Loucy (cell line): Measurements from ENCODE around the gene RAB29.

Experiments
- H2AFZ ChIP-seq: fragments of 200-600 bp; sonication (generic); 2 replicates; pipeline ENCODE4 v1.6.0; 2016; ENCODE audit warnings: antibody characterized with exemption, mild to moderate bottlenecking, low read length, moderate library complexity
- H3F3A ChIP-seq: fragments of 200-600 bp; 2 replicates; pipeline ENCODE4 v1.6.0; 2016; ENCODE audit warnings: antibody characterized with exemption, low read depth, mild to moderate bottlenecking
- H3K27me3 ChIP-seq: fragments of 200-600 bp; sonication (generic); 2 replicates; pipeline ENCODE4 v1.6.1; 2014; ENCODE audit warnings: low read length, mild to moderate bottlenecking; ENCODE audit not compliant: insufficient read depth, poor library complexity, severe bottlenecking
- H3K36me3 ChIP-seq: fragments of 200-600 bp; sonication (generic); 2 replicates; pipeline ENCODE4 v1.6.1; 2016; ENCODE audit warnings: low read length; ENCODE audit not compliant: insufficient read depth
- H3K4me1 ChIP-seq: fragments of 200-600 bp; sonication (generic); 2 replicates; pipeline ENCODE4 v1.5.1; 2014; ENCODE audit warnings: low read length, mild to moderate bottlenecking; ENCODE audit not compliant: insufficient read depth, poor library complexity, severe bottlenecking
- H3K4me2 ChIP-seq: fragments of 200-600 bp; sonication (generic); 2 replicates; pipeline ENCODE4 v1.6.0; 2014; ENCODE audit warnings: antibody characterized with exemption, low read length, low read depth, mild to moderate bottlenecking; ENCODE audit not compliant: poor library complexity, severe bottlenecking
- H3K4me3 ChIP-seq: fragments of 200-600 bp; sonication (generic); 2 replicates; pipeline ENCODE4 v1.5.1; 2014; ENCODE audit warnings: low read length, mild to moderate bottlenecking, mixed read lengths; ENCODE audit not compliant: poor library complexity, severe bottlenecking
- H3K79me2 ChIP-seq: fragments of 200-600 bp; sonication (generic); 2 replicates; pipeline ENCODE4 v1.6.1; 2014; ENCODE audit warnings: low read length; ENCODE audit not compliant: insufficient read depth
- H3K9ac ChIP-seq: fragments of 200-600 bp; sonication (generic); 2 replicates; pipeline ENCODE4 v1.6.0; 2014; ENCODE audit warnings: mild to moderate bottlenecking, low read depth, low read length, moderate library complexity; ENCODE audit not compliant: poor library complexity, severe bottlenecking
- H3K9me2 ChIP-seq: fragments of 200-600 bp; sonication (generic); replicated peaks from 2 replicates; pipeline ENCODE4 v1.6.1; 2016; ENCODE audit warnings: low read depth, low read length, mixed read lengths
- H3K9me3 ChIP-seq: fragments of 200-600 bp; sonication (generic); 2 replicates; pipeline ENCODE4 v1.6.1; 2014; ENCODE audit warnings: mild to moderate bottlenecking, antibody characterized with exemption, low read length, low read depth; ENCODE audit not compliant: insufficient read depth
- H4K20me1 ChIP-seq: fragments of 200-600 bp; sonication (generic); 2 replicates; pipeline ENCODE4 v1.6.0; 2014; ENCODE audit warnings: antibody characterized with exemption, low read length, mild to moderate bottlenecking; ENCODE audit not compliant: insufficient read depth, poor library complexity, severe bottlenecking
- CTCF ChIP-seq: fragments of 200-600 bp; sonication (generic); conservative IDR thresholded peaks from 2 replicates; pipeline ENCODE4 v1.5.1; 2014; ENCODE audit warnings: mild to moderate bottlenecking, antibody characterized with exemption, low read length
- EZH2phosphoT487 ChIP-seq: fragments of 200-600 bp; IDR thresholded peaks from 2 replicates; pipeline ENCODE4 v1.6.1; 2018; ENCODE audit warnings: antibody characterized with exemption, mild to moderate bottlenecking, moderate library complexity, borderline replicate concordance

The RAB29 gene

GRCh38 chr1:205733438-205734175 is 41.7 kb downstream of the RAB29 start:
- H3K9me2 ChIP-seq = no peaks in the 10 kb centered on the region
- peaks cover 81% of the 10 kb centered on the region for H4K20me1 ChIP-seq
- TF ChIP-seq CTCF (no peak), EZH2phosphoT487 (no peak)
- no peak overlapping the region for H3K4me3 ChIP-seq
- peaks cover 97% of the 10 kb centered on the region for H3K79me2 ChIP-seq
- no peaks in the 10 kb centered on the region for H3F3A ChIP-seq
- no peaks in the 10 kb centered on the region for H3K27me3 ChIP-seq
- no peaks in the 10 kb centered on the region for H3K4me1 ChIP-seq
- H3K9me3 ChIP-seq = no peaks in the 10 kb centered on the region
- H2AFZ ChIP-seq = no peak overlapping the region
- no peak overlapping the region for H3K9ac ChIP-seq
- H3K36me3 ChIP-seq = peaks cover 38% of the 10 kb centered on the region
- no peak overlapping the region for H3K4me2 ChIP-seq

DNA sequence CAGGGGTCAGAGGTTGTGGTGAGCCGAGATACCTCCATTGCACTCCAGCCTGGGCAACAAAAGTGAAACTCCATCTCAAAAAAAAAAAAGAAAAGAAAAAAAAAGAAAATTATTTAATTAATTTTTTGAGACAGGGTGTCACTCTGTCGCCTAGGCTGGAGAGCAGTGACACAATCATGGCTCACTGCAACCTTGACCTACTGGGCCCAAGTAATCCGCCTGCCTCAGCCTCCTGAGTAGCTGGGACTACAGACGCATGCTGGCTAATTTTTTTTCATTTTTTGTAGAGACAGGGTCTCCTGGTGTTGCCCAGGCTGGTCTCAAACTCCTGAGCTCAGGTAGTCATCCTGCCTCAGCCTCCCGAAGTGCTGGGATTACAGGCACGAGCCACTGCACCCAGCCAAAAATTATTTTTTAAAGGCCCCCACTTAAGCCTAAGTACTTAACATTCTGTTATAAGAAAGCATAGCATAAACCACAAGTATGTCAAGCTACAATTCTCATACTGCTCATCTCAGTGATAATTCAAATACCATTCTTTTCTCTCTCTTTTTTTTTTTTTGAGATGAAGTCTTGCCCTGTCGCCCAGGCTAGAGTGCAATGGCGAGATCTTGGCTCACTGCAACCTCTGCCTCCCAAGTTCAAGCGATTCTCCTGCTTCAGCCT is 45.2 kb downstream of the RAB29 start:
- no peaks in the 10 kb centered on the region for H3K27me3 ChIP-seq
- peaks cover 56% of the 10 kb centered on the region for H3K36me3 ChIP-seq
- no peak overlapping the region for H3K4me2 ChIP-seq
- no peaks in the 10 kb centered on the region for H3K4me1 ChIP-seq
- H3K79me2 ChIP-seq = peaks cover 92% of the 10 kb centered on the region
- peaks cover 80% of the 10 kb centered on the region for H4K20me1 ChIP-seq
- no peak overlapping the region for H2AFZ ChIP-seq
- H3F3A ChIP-seq = no peaks in the 10 kb centered on the region
- no peak overlapping the region for H3K4me3 ChIP-seq
- TF ChIP-seq CTCF (no peak), EZH2phosphoT487 (no peak)
- H3K9ac ChIP-seq = no peak overlapping the region
- no peaks in the 10 kb centered on the region for H3K9me3 ChIP-seq
- no peaks in the 10 kb centered on the region for H3K9me2 ChIP-seq

DNA sequence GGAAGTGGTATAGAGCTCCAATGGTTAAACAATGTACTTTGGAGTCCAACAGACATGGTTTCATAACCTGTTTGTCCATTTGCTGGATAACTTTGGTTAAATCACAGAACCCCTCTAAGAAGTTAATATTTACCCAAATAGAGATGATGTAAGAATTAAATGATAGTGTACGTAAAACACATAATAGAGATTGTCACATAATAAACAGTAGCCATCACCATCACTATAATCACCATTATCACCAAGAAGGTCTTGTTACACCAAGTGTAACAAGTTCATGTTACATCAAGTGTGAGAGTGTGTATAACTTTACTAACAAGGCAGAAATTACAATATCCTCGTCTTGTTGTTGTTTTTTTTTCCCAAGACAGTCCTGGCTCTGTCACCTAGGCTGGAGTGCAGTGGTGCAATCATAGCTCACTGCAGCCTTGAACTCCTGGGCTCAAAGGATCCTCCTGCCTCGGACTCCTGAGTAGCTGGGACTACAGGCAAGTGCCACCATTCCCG is 48.6 kb downstream of the RAB29 start:
- H3K9me2 ChIP-seq = no peaks in the 10 kb centered on the region
- no peak overlapping the region for H3K4me3 ChIP-seq
- H3K36me3 ChIP-seq = peaks cover 84% of the 10 kb centered on the region
- H3K9ac ChIP-seq = no peak overlapping the region
- H3K27me3 ChIP-seq = no peaks in the 10 kb centered on the region
- H3K79me2 ChIP-seq = peaks cover 78% of the 10 kb centered on the region
- H2AFZ ChIP-seq = no peak overlapping the region
- no peaks in the 10 kb centered on the region for H3F3A ChIP-seq
- H3K4me2 ChIP-seq = no peak overlapping the region
- H3K9me3 ChIP-seq = no peaks in the 10 kb centered on the region
- no peaks in the 10 kb centered on the region for H3K4me1 ChIP-seq
- peaks cover 64% of the 10 kb centered on the region for H4K20me1 ChIP-seq
- TF ChIP-seq EZH2phosphoT487 (no peak), CTCF (no peak)
